GM23248 (cell line): ENCODE measurements around the gene COA4. TPM values are rescaled to one million over a fixed set of nuclear protein-coding genes. Genes with fewer than 3 reads are reported as not detected.

Experiments used
- DNase-seq: peaks from one replicate; pipeline ENCODE4 v3.0.0-alpha.2; 2015
- H2AFZ ChIP-seq: fragments of 200-600 bp; sonication (generic); 2 replicates; pipeline ENCODE4 v1.6.1; 2016; ENCODE audit warnings: antibody characterized with exemption
- H3F3A ChIP-seq: fragments of 200-600 bp; sonication (generic); 2 replicates; pipeline ENCODE4 v1.6.1; 2016; ENCODE audit warnings: mild to moderate bottlenecking, antibody characterized with exemption, mixed run types; ENCODE audit not compliant: insufficient read depth
- H3K27ac ChIP-seq: fragments of 200-600 bp; sonication (generic); 2 replicates; pipeline ENCODE4 v1.5.1; 2016; ENCODE audit warnings: mild to moderate bottlenecking
- H3K27me3 ChIP-seq: fragments of 200-600 bp; sonication (generic); replicated peaks from 2 replicates; pipeline ENCODE4 v1.6.1; 2016; ENCODE audit warnings: mild to moderate bottlenecking; ENCODE audit not compliant: insufficient read depth
- H3K36me3 ChIP-seq: fragments of 200-600 bp; sonication (generic); 2 replicates; pipeline ENCODE4 v1.6.1; 2016; ENCODE audit warnings: low read depth, mild to moderate bottlenecking
- H3K4me1 ChIP-seq: fragments of 200-600 bp; sonication (generic); 2 replicates; pipeline ENCODE4 v1.6.1; 2016; ENCODE audit warnings: mild to moderate bottlenecking; ENCODE audit not compliant: insufficient read depth
- H3K4me2 ChIP-seq: fragments of 200-600 bp; sonication (generic); one replicate; pipeline ENCODE4 v1.6.1; 2016; ENCODE audit warnings: mild to moderate bottlenecking; ENCODE audit not compliant: unreplicated experiment
- H3K4me3 ChIP-seq: fragments of 200-600 bp; sonication (generic); 2 replicates; pipeline ENCODE4 v1.5.1; 2016; ENCODE audit warnings: mild to moderate bottlenecking
- H3K79me2 ChIP-seq: fragments of 200-600 bp; sonication (generic); 2 replicates; pipeline ENCODE4 v1.6.1; 2016; ENCODE audit warnings: mild to moderate bottlenecking; ENCODE audit not compliant: insufficient read depth
- H3K9ac ChIP-seq: fragments of 200-600 bp; sonication (generic); 2 replicates; pipeline ENCODE4 v1.6.1; 2016; ENCODE audit warnings: mild to moderate bottlenecking
- H3K9me2 ChIP-seq: fragments of 200-600 bp; sonication (generic); 2 replicates; pipeline ENCODE4 v1.6.1; 2016; ENCODE audit warnings: mixed run types, mild to moderate bottlenecking, moderate library complexity; ENCODE audit not compliant: insufficient read depth
- H3K9me3 ChIP-seq: fragments of 200-600 bp; sonication (generic); one replicate; pipeline ENCODE4 v1.6.1; 2017; ENCODE audit warnings: low read depth
- H4K20me1 ChIP-seq: fragments of 200-600 bp; sonication (generic); 2 replicates; pipeline ENCODE4 v1.6.0; 2016; ENCODE audit not compliant: insufficient read depth
- EZH2 ChIP-seq: fragments of 200-600 bp; sonication (generic); IDR thresholded peaks from 2 replicates; pipeline ENCODE4 v1.6.1; 2018; ENCODE audit warnings: antibody characterized with exemption, mild to moderate bottlenecking; ENCODE audit not compliant: insufficient read depth, poor library complexity, severe bottlenecking
- EZH2phosphoT487 ChIP-seq: fragments of 200-600 bp; sonication (generic); IDR thresholded peaks from 2 replicates; pipeline ENCODE4 v1.6.1; 2018; ENCODE audit warnings: antibody characterized with exemption, moderate library complexity, mild to moderate bottlenecking, low read depth; ENCODE audit not compliant: insufficient read depth
- WGBS, 2 experiments: methylation state at CpG; one replicate each; pipeline ENCODE4 v1.1.6; 2015 to 2017; ENCODE audit warnings: low lambda C conversion rate in 2 of 2, low coverage in 1 of 2; ENCODE audit errors: missing lambda C conversion rate in 2 of 2; 5-methylcytosine and 5-hydroxymethylcytosine counted together
- in situ Hi-C: fragments of 300-500 bp; cut with MboI; formaldehyde crosslinking; loops from 2 replicates; pipeline ENCODE4 v1.15.0; 2020
- polyA plus RNA-seq: library from polyadenylated mRNA; unstranded; fragments of >200 nt; fragmentation: Nextera tagmentation; extraction: Ambion mirVana; gene quantifications from 2 replicates; pipeline ENCODE4 v1.2.1, GENCODE V29; 2016
- total RNA-seq: library from RNA; depleted of rRNA; stranded (reverse); fragments of >200 nt; shearing (Covaris generic); gene quantifications from 2 replicates; pipeline ENCODE4 v1.2.3, GENCODE V29; 2014

COA4 gene
- total and polyA plus RNA-seq, 2 experiments from 2014 or later = 78.5 to 79.0 TPM

- no peak overlapping the region for H3K27ac ChIP-seq
- DNase-seq = no peak
- no peaks in the 10 kb centered on the region for H3K9me2 ChIP-seq
- in situ Hi-C loops = no loop called here
- no peaks in the 10 kb centered on the region for H3K4me1 ChIP-seq
- no peak overlapping the region for H3K4me3 ChIP-seq
- no peaks in the 10 kb centered on the region for H3K79me2 ChIP-seq
- H4K20me1 ChIP-seq = no peaks in the 10 kb centered on the region
- no peaks in the 10 kb centered on the region for H3K9me3 ChIP-seq
- H3K4me2 ChIP-seq = no peak overlapping the region
- peaks cover 9% of the 10 kb centered on the region; the same call in 1 of the 2 replicates for H3K36me3 ChIP-seq
- no peak overlapping the region for H2AFZ ChIP-seq
- TF ChIP-seq EZH2phosphoT487 (no peak), EZH2 (no peak)
- no peak overlapping the region for H3K9ac ChIP-seq
- no peaks in the 10 kb centered on the region for H3K27me3 ChIP-seq
- peaks cover 4% of the 10 kb centered on the region; the same call in 1 of the 2 replicates for H3F3A ChIP-seq
Observed at GRCh38 chr11:73913472-73913871, 36.8 kb upstream of the COA4 start.

- no peak overlapping the region for H3K4me2 ChIP-seq
- in situ Hi-C loops = no loop called here
- no peak for DNase-seq
Observed at GRCh38 chr11:73912026-73912425, 35.4 kb upstream of the COA4 start.

GRCh38 chr11:73907191-73907590 lies 30.5 kb upstream of the COA4 start:
- Histone ChIP-seq H3K36me3 (peaks cover 4% of the 10 kb centered on the region; the same call in 1 of the 2 replicates), H3K27ac (no peak overlapping the region), H2AFZ (no peak overlapping the region), H3K4me1 (0 out of 2 replicates have a peak, but pooled peaks cover 5% of the 10 kb centered on the region), H3K4me3 (no peak overlapping the region), H3K9me3 (no peaks in the 10 kb centered on the region), H3K79me2 (no peaks in the 10 kb centered on the region), H3K9me2 (no peaks in the 10 kb centered on the region), H3K9ac (no peak overlapping the region), H3K4me2 (no peak overlapping the region), H3K27me3 (no peaks in the 10 kb centered on the region), H3F3A (no peaks in the 10 kb centered on the region), H4K20me1 (no peaks in the 10 kb centered on the region)
- no peak for TF ChIP-seq EZH2
- in situ Hi-C loops = no loop called here
- peak; percentile 69 for DNase-seq
- WGBS, 2 experiments = 78 to 85% methylated on average over 4 of the region's 4 CpGs

More at GRCh38 chr11:73912026-73912425, 35.4 kb upstream of the COA4 start:
- Histone ChIP-seq H3K79me2 (no peaks in the 10 kb centered on the region), H3K27ac (no peak overlapping the region), H3K9me3 (no peaks in the 10 kb centered on the region), H3K9me2 (no peaks in the 10 kb centered on the region), H3F3A (peaks cover 4% of the 10 kb centered on the region; the same call in 1 of the 2 replicates), H3K4me3 (no peak overlapping the region), H2AFZ (no peak overlapping the region), H3K9ac (no peak overlapping the region), H3K4me1 (0 out of 2 replicates have a peak, but pooled peaks cover 1% of the 10 kb centered on the region), H3K36me3 (peaks cover 9% of the 10 kb centered on the region; the same call in 1 of the 2 replicates), H4K20me1 (no peaks in the 10 kb centered on the region), H3K27me3 (no peaks in the 10 kb centered on the region)
- 97 to 99% methylated on average over 2 of the region's 2 CpGs for WGBS, 2 experiments
- no peak for TF ChIP-seq EZH2phosphoT487
- TF ChIP-seq EZH2 = no peak

GRCh38 chr11:73902303-73902702 lies 25.7 kb upstream of the COA4 start:
- Histone ChIP-seq H3K27ac (no peak overlapping the region), H3K9me2 (no peaks in the 10 kb centered on the region), H3K36me3 (peaks cover 11% of the 10 kb centered on the region; the same call in 1 of the 2 replicates), H3F3A (no peaks in the 10 kb centered on the region), H3K79me2 (no peaks in the 10 kb centered on the region), H3K4me2 (no peak overlapping the region), H4K20me1 (no peaks in the 10 kb centered on the region), H3K9me3 (no peaks in the 10 kb centered on the region), H3K27me3 (no peaks in the 10 kb centered on the region), H3K4me1 (0 out of 2 replicates have a peak, but pooled peaks cover 5% of the 10 kb centered on the region), H2AFZ (no peak overlapping the region), H3K9ac (no peak overlapping the region), H3K4me3 (no peak overlapping the region)
- 95 to 100% methylated on average over 1 of the region's 1 CpG for WGBS, 2 experiments
- no peak for DNase-seq
- in situ Hi-C loops = no loop called here
- TF ChIP-seq EZH2 (no peak), EZH2phosphoT487 (no peak)
